Thoracic aorta (tissue), 2 donors: ENCODE data around the gene TMEM141. TPM values are rescaled to one million over a fixed set of nuclear protein-coding genes. Genes with fewer than 3 reads are reported as not detected.
A peak's percentile ranks its signal among the peaks of the same experiment; 100 is the strongest.

Experiments used
- ATAC-seq: fragments of 150-250 bp; one replicate; pipeline ENCODE4 v1.8.0; 2017; ENCODE audit warnings: low read depth; ENCODE audit not compliant: insufficient number of reproducible peaks, low FRiP score
- DNase-seq: peaks from one replicate; pipeline ENCODE4 v3.0.0-alpha.2; 2020; ENCODE audit warnings: low spot score
- H3K27ac ChIP-seq, 2 donors: fragments of 200-600 bp; sonication (generic); 1 replicate in 1 of 2; 2 replicates in 1 of 2; pipeline ENCODE4 v1.5.1; 2016; ENCODE audit warnings: mild to moderate bottlenecking in 2 of 2, moderate library complexity in 2 of 2
- H3K27me3 ChIP-seq: fragments of 200-600 bp; sonication (generic); replicated peaks from 2 replicates; pipeline ENCODE4 v1.6.0; 2016; ENCODE audit warnings: mild to moderate bottlenecking; ENCODE audit not compliant: insufficient read depth
- H3K36me3 ChIP-seq: fragments of 200-600 bp; sonication (generic); one replicate; pipeline ENCODE4 v1.5.1; 2016
- H3K4me1 ChIP-seq, 2 donors: fragments of 200-600 bp; sonication (generic); 1 replicate in 1 of 2; 2 replicates in 1 of 2; pipeline versions ENCODE4 v1.5.1 to v1.6.0; 2016; ENCODE audit warnings: low read depth in 2 of 2, mild to moderate bottlenecking in 1 of 2; ENCODE audit not compliant: control insufficient read depth in 1 of 2
- H3K4me3 ChIP-seq: fragments of 200-600 bp; sonication (generic); 2 replicates; pipeline ENCODE4 v1.5.1; 2016; ENCODE audit warnings: mild to moderate bottlenecking
- H3K9me3 ChIP-seq: fragments of 200-600 bp; sonication (generic); 2 replicates; pipeline ENCODE4 v1.5.1; 2016
- total RNA-seq, 2 donors: library from RNA; depleted of rRNA; stranded (reverse); fragments of >200 nt; gene quantifications; one replicate each; pipeline versions ENCODE4 v1.1.0 to v1.2.3, GENCODE V29; 2016
- TF ChIP-seq, protein P1 (sequence below): fragments of 200-600 bp; sonication (generic); IDR thresholded peaks from one replicate; pipeline ENCODE4 v1.5.1; 2019; ENCODE audit warnings: antibody characterized with exemption

The TMEM141 gene
- total RNA-seq, 2 donors from 2014 or later = 12.8 to 37.8 TPM

DNA sequence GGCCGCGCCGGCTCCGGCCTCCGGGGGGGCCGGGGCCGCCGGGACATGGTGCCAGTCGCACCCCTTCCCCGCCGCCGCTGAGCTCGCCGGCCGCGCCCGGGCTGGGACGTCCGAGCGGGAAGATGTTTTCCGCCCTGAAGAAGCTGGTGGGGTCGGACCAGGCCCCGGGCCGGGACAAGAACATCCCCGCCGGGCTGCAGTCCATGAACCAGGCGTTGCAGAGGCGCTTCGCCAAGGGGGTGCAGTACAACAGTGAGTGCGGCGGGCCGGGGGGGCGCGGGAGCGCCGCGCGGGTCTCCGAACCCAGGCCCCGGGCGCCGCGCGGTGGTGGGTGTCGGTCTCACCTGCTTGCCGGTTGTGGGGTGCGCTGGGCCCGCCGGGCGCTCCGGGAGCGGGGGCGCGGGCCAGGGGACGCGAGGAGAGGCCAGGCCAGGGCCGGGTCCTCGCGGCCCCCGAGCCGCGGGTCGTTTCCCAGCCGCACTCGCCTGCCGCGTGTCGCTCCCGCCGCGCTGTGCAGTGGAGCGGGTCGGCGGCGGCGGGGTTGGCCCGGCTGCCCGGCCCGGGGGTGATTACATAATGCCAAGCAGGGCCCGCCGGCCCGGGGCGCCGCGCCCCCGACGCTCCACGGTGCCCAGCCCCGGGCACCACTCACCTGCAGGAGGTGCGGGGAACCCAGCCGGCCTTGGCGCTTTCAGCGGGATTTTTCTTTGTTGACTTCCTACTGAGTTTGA is 17.1 kb downstream of the TMEM141 start:
- H3K27ac ChIP-seq = peak overlapping the region; percentile 34 to 57
- DNase-seq (no peak), ATAC-seq (no peak)

DNA sequence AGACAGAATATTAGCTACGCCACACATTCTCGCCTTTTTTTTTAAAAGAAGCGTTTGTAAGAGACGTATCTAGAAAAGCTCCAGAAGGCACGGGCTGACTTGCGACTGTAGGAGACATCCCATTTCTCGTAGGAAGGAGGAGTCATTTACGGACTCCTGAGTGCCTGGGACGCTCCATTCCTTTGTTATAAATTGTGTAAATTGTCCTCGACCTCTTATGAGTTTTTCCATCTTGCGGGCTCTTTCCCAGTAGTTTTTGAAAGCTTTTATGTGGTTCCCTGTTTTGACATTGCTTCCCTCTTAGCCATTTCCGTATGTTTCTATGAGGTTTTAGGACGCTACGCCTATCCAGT is 17.6 kb downstream of the TMEM141 start:
- H3K4me3 ChIP-seq = peak overlapping the region; percentile 99
- ATAC-seq (no peak), DNase-seq (no peak)
- TF ChIP-seq, protein P1, sequence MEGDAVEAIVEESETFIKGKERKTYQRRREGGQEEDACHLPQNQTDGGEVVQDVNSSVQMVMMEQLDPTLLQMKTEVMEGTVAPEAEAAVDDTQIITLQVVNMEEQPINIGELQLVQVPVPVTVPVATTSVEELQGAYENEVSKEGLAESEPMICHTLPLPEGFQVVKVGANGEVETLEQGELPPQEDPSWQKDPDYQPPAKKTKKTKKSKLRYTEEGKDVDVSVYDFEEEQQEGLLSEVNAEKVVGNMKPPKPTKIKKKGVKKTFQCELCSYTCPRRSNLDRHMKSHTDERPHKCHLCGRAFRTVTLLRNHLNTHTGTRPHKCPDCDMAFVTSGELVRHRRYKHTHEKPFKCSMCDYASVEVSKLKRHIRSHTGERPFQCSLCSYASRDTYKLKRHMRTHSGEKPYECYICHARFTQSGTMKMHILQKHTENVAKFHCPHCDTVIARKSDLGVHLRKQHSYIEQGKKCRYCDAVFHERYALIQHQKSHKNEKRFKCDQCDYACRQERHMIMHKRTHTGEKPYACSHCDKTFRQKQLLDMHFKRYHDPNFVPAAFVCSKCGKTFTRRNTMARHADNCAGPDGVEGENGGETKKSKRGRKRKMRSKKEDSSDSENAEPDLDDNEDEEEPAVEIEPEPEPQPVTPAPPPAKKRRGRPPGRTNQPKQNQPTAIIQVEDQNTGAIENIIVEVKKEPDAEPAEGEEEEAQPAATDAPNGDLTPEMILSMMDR = no peak
- no peak overlapping the region for H3K27ac ChIP-seq
- no peaks in the 10 kb centered on the region for H3K9me3 ChIP-seq
- H3K4me1 ChIP-seq = peaks cover 24 to 36% of the 10 kb centered on the region in 2 donors
- H3K27me3 ChIP-seq = no peaks in the 10 kb centered on the region
- H3K36me3 ChIP-seq = no peaks in the 10 kb centered on the region

More for the DNA sequence above, 17.1 kb downstream of the TMEM141 start:
- H3K27me3 ChIP-seq = no peaks in the 10 kb centered on the region
- TF ChIP-seq, protein P1 = no peak
- H3K4me1 ChIP-seq = peaks cover 24 to 36% of the 10 kb centered on the region in 2 donors
- peak overlapping the region; percentile 99 for H3K4me3 ChIP-seq
- no peaks in the 10 kb centered on the region for H3K36me3 ChIP-seq
- H3K9me3 ChIP-seq = no peaks in the 10 kb centered on the region

DNA sequence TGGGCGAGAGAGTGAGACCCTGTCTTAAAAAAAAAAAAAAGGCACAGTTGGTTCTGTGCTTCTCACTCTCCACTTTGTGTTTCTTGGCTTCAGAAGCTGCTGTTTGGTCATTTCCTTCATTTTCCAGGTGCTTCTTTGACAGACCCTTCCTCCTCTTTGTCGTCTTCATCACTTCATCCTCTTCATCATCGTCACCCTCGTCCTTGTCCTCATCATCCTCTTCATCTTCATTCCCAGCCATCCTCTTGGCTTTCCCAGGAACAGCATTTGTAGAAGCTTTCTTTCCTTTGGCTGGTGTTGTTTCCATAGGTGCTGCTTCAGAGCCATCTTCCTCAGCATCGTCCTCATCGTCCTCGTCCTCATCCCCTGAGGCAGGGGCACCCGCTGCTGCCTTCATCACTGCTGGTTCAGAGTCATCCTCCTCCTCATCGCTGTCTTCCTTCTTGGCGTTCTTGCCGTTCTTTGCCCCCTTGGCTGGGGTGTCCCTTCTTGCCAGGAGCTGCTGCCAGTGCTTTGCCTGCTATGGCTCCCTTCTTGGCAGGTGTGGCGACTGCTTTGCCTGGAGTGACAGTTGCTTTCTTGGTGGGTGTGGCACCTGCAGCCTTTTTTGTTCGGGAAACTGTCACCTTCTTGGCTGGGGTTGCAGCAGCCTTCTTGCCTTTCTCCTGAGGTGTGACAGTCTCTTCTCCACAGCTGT is 23.7 kb downstream of the TMEM141 start:
- no peaks in the 10 kb centered on the region for H3K9me3 ChIP-seq
- H3K36me3 ChIP-seq = peaks cover 7% of the 10 kb centered on the region
- no peak overlapping the region for H3K4me3 ChIP-seq
- H3K27ac ChIP-seq = no peak overlapping the region
- DNase-seq = no peak
- no peak for ATAC-seq
- TF ChIP-seq, protein P1 = no peak
- peaks cover 4 to 10% of the 10 kb centered on the region in 2 donors for H3K4me1 ChIP-seq
- no peaks in the 10 kb centered on the region for H3K27me3 ChIP-seq

DNA sequence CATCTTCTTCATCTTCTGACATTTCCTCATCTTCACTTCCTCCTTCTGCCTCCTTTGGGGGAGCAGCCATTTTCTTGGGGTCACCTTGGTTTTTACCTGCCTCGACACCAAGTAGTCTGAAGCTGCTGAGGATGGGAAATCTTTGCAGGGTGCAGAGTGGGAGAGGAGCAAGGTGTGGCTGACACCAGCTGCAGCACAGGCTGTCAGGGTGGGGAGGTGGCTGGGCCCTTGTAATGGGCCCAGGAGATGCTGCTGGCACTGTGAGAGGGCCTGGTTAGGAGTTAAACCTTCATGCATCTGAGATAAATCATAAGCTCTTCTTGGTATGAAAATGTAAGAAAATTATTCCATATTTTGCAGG is 24.3 kb downstream of the TMEM141 start:
- Histone ChIP-seq H3K9me3 (no peaks in the 10 kb centered on the region), H3K27me3 (no peaks in the 10 kb centered on the region), H3K36me3 (peaks cover 7% of the 10 kb centered on the region), H3K4me1 (peaks cover 0 to 6% of the 10 kb centered on the region in 2 donors), H3K27ac (no peak overlapping the region), H3K4me3 (no peak overlapping the region)
- TF ChIP-seq, protein P1 = no peak
- DNase-seq (no peak), ATAC-seq (no peak)

DNA sequence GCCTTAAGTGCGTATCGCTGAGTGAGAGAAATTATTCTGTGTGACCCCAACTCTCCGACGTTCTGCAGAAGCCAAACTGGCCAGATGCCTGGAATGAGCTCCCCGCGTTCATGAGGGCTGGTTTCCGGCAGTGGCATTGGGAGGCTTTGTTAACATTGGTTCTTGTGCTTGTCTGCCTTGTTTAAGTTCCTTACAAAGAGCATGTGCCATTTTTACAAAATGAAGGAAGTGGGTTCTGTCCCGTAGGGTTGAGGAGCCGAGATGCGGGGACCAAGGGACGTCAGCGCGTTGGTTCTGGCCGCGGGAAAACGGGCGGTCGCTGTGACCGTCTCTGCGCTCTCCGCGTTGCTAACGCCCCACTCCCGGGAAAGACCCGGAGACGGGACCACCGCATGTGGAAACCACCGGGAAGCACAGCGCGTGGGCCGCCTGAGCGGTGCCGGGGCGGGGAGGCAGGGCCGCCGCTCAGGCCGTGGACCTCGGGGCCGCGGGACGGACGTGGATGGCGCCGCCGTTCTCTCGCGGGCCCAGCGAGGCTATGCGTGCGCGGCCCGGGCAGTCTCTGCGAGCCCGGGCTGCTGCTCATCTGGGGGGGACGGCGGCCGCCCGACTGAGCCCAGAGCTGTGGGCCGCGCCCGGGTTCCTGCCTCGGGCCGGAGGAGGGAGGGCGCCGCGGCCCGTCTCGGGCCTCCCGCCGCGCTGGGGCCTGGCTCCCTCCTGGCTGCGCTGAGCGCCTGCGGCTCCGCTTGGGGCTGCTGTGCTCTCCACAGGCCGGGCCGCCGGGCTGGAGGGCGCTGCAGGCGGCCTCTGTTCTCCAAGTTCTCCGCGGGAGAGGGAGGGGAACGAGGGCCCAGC is 30.1 kb downstream of the TMEM141 start:
- peaks cover 3 to 11% of the 10 kb centered on the region in 2 donors for H3K4me1 ChIP-seq
- H3K36me3 ChIP-seq = peaks cover 19% of the 10 kb centered on the region
- TF ChIP-seq, protein P1 = no peak
- H3K27me3 ChIP-seq = no peaks in the 10 kb centered on the region
- peak overlapping the region; percentile 68 for H3K4me3 ChIP-seq
- H3K9me3 ChIP-seq = no peaks in the 10 kb centered on the region
- ATAC-seq = no peak
- DNase-seq = no peak
- no peak overlapping the region for H3K27ac ChIP-seq
